Vagina (tissue), 2 donors: ENCODE measurements around the gene CISH. TPM values are rescaled to one million over a fixed set of nuclear protein-coding genes. Genes with fewer than 3 reads are reported as not detected.
A peak's percentile ranks its signal among the peaks of the same experiment; 100 is the strongest.

Experiments used
- DNase-seq, 2 donors: peaks; one replicate each; pipeline ENCODE4 v3.0.0-alpha.2; 2017; ENCODE audit errors: extremely low spot score in 2 of 2
- H3K27ac ChIP-seq: fragments of 200-600 bp; sonication (generic); one replicate; pipeline ENCODE4 v1.5.1; 2019
- H3K27me3 ChIP-seq: fragments of 200-600 bp; sonication (generic); one replicate; pipeline ENCODE4 v1.5.1; 2019
- H3K36me3 ChIP-seq, 2 donors: fragments of 200-600 bp; sonication (generic); one replicate each; pipeline ENCODE4 v1.5.1; 2017 to 2019
- H3K4me1 ChIP-seq: fragments of 200-600 bp; sonication (generic); one replicate; pipeline ENCODE4 v1.5.1; 2019
- H3K4me3 ChIP-seq, 2 donors: fragments of 200-600 bp; sonication (generic); 1 replicate in 1 of 2; 2 replicates in 1 of 2; pipeline ENCODE4 v1.5.1; 2016 to 2019
- H3K9me3 ChIP-seq: fragments of 200-600 bp; sonication (generic); one replicate; pipeline ENCODE4 v1.5.1; 2019
- POLR2A ChIP-seq, 2 donors: fragments of 450-650 bp; IDR thresholded peaks; one replicate each; pipeline ENCODE4 v1.6.1; 2017; ENCODE audit warnings: antibody characterized with exemption in 2 of 2, mild to moderate bottlenecking in 2 of 2, moderate library complexity in 2 of 2
- POLR2AphosphoS5 ChIP-seq, 2 donors: sonication (generic); formaldehyde crosslinking; IDR thresholded peaks; one replicate each; pipeline ENCODE4 v1.9.0; 2017; ENCODE audit warnings: antibody characterized with exemption in 2 of 2, mild to moderate bottlenecking in 2 of 2, low read depth in 1 of 2; ENCODE audit not compliant: insufficient read depth in 1 of 2
- intact Hi-C: fragments of 100-400 bp; cut with DNase I; formaldehyde crosslinking; loops from one replicate; pipeline ENCODE4 v1.15.1; 2023
- total RNA-seq: library from RNA; depleted of rRNA; stranded (reverse); fragments of >200 nt; gene quantifications from one replicate; pipeline ENCODE4 v1.2.3, GENCODE V29; 2016
- TF ChIP-seq, protein P1 (sequence below), 3 experiments: fragments of 450-650 bp in 2 of 3; fragments of 200-600 bp in 1 of 3; sonication (generic) in 1 of 3; IDR thresholded peaks; one replicate each; pipeline ENCODE4 v1.5.1; 2017 to 2019; ENCODE audit warnings: antibody characterized with exemption in 3 of 3, mild to moderate bottlenecking in 2 of 3, moderate library complexity in 2 of 3

Gene CISH
- total RNA-seq, 1 donor from 2014 or later: 21.9 TPM

DNA sequence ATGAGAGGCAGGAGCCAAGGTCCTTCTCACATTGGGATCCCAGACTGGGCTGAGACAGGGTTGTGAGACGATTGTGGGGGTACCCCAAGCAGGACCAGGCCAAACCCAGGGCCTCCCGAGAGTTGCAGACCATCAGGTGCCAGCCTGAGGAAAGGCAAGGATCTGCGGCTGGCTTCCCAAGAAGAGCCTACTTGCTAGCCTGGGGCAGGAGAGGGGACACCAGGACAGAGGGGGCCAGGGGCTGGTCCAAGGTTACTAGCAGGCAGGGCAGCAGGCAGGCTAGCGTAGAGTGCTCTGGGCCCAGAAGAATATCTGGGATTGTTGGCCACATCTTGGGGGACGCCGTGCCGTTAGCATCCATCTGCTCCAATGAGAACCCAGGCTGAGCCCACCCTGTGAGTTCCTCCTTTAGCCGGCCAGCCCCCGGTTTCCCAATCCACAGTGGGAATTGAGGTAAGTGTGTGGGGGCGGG lies 546 bp downstream of the CISH start:
- H3K4me1 ChIP-seq: peaks cover 69% of the 10 kb centered on the region
- intact Hi-C loops: no loop called here
- peak overlapping the region; percentile 91 for H3K27ac ChIP-seq
- H3K4me3 ChIP-seq: peak overlapping the region; percentile 79 to 89
- DNase-seq: no peak
- H3K27me3 ChIP-seq: no peaks in the 10 kb centered on the region
- H3K9me3 ChIP-seq: no peaks in the 10 kb centered on the region
- TF ChIP-seq POLR2A (IDR thresholded peaks at IDR 0.05) (no peak), POLR2AphosphoS5 (IDR thresholded peaks at IDR 0.05; ENCODE audit: insufficient read depth in 1 of 2, low read depth in 1 of 2) (no peak)
- TF ChIP-seq, protein P1, sequence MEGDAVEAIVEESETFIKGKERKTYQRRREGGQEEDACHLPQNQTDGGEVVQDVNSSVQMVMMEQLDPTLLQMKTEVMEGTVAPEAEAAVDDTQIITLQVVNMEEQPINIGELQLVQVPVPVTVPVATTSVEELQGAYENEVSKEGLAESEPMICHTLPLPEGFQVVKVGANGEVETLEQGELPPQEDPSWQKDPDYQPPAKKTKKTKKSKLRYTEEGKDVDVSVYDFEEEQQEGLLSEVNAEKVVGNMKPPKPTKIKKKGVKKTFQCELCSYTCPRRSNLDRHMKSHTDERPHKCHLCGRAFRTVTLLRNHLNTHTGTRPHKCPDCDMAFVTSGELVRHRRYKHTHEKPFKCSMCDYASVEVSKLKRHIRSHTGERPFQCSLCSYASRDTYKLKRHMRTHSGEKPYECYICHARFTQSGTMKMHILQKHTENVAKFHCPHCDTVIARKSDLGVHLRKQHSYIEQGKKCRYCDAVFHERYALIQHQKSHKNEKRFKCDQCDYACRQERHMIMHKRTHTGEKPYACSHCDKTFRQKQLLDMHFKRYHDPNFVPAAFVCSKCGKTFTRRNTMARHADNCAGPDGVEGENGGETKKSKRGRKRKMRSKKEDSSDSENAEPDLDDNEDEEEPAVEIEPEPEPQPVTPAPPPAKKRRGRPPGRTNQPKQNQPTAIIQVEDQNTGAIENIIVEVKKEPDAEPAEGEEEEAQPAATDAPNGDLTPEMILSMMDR (IDR thresholded peaks at IDR 0.05): peak in 1 of 3 experiments; percentile 13
- peaks cover 0 to 10% of the 10 kb centered on the region in 2 donors for H3K36me3 ChIP-seq

DNA sequence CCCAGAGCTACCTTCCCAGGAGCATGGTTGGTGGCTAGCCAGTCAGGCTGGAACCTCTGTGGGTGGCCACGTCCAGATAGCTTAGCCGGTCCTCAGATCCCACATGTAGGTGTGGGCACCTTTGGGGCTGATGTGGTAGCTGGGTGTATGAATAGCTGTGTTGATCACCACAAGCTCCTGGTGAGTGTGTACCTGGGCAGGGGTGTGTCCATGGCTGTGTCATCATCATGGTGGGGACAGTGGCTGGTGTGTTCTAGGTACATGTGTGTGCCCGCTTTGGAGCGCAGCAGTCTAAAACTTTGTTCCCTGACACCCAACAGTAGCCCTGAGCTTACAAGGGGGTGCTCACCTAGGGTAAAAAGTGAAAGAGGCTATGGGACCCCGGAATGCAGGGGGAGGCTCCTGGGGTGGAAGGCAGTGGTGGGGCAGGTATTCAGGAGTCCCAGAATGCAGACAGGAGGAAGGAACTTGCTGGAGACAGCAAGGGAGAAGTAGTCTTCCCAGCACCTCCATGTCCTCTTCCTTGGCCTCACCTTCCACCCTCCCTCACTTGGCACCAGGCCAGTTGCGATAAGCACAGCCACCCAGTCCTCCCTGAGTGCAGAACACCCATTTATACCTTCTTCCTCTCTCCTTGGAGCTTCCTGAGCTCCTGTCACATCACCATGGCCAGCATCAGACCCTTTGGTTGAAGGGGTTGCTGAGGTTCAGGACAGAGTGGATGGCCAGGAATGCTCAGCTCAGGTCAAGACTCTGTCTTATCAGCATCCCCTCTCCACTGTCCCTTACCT lies 1.2 kb downstream of the CISH start:
- TF ChIP-seq, protein P1 (IDR thresholded peaks at IDR 0.05): no peak
- TF ChIP-seq POLR2AphosphoS5 (IDR thresholded peaks at IDR 0.05; ENCODE audit: insufficient read depth in 1 of 2, low read depth in 1 of 2): peak in 1 of 2 donors; percentile 8
- no peak for DNase-seq
- intact Hi-C loops: no loop called here
- H3K4me1 ChIP-seq: peaks cover 71% of the 10 kb centered on the region
- peaks cover 0 to 10% of the 10 kb centered on the region in 2 donors for H3K36me3 ChIP-seq
- H3K4me3 ChIP-seq: peak overlapping the region; percentile 79 to 89
- peak overlapping the region; percentile 91 for H3K27ac ChIP-seq
- no peaks in the 10 kb centered on the region for H3K27me3 ChIP-seq
- H3K9me3 ChIP-seq: no peaks in the 10 kb centered on the region

DNA sequence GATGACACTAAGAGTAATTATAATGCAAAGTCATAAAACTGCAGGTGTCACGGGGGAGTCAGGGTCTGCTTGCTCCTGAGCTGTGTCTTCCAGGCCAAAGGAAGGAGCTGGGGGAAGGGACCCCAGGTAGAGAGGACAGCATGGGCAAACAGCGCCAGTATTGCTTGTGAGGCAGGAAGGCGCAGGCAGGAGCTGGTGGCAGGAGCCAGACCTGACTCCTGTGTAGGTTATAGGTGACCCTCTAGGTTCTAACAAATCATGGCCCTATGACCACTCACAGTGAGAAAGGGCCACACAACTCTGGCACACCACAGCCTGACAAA lies 1.9 kb downstream of the CISH start:
- H3K36me3 ChIP-seq: peaks cover 0 to 10% of the 10 kb centered on the region in 2 donors
- intact Hi-C loops: no loop called here
- DNase-seq: no peak
- peaks cover 77% of the 10 kb centered on the region for H3K4me1 ChIP-seq
- no peaks in the 10 kb centered on the region for H3K9me3 ChIP-seq
- peak overlapping the region; percentile 79 to 89 for H3K4me3 ChIP-seq
- H3K27ac ChIP-seq: peak overlapping the region; percentile 91
- no peaks in the 10 kb centered on the region for H3K27me3 ChIP-seq
- TF ChIP-seq POLR2A (IDR thresholded peaks at IDR 0.05) (no peak), POLR2AphosphoS5 (IDR thresholded peaks at IDR 0.05; ENCODE audit: insufficient read depth in 1 of 2, low read depth in 1 of 2) (no peak)
- TF ChIP-seq, protein P1 (IDR thresholded peaks at IDR 0.05): no peak

DNA sequence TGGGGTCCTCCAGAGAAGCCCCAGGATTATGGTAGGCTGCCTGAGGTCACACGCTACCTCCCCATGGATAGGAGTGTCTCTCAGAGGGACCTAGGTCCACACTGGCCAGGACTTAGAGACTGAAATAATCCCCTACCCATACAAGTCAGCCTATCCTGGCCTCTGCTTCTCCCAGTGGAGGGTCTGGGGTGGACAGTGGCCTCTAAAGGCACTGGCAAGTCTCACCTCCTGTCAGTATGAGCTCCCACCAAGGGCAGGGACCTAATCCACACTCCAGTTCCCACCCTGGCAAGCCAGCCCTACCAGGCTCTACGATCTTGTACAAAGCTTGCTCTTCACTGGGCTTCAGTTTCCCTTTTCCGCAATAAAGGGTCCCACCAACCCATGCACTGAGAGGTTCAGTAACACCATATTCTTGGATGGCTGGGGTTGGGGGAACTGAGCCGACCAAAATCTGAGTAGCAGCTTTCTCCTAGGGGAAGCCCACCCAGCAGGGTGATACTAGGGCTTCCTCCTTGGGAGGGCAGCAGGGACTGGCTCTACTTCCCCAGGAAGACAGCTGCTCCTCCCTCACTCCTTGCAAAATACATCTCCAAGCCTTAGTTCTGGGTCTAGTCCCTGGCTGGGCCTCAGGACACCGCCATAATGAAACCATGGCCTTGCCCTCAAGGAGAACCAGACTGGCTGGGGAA lies 2.4 kb downstream of the CISH start:
- DNase-seq: no peak
- H3K36me3 ChIP-seq: peaks cover 0 to 10% of the 10 kb centered on the region in 2 donors
- TF ChIP-seq POLR2A (IDR thresholded peaks at IDR 0.05): no peak
- TF ChIP-seq POLR2AphosphoS5 (IDR thresholded peaks at IDR 0.05; ENCODE audit: insufficient read depth in 1 of 2, low read depth in 1 of 2): no peak
- TF ChIP-seq, protein P1 (IDR thresholded peaks at IDR 0.05): no peak
- peak overlapping the region; percentile 91 for H3K27ac ChIP-seq
- peaks cover 82% of the 10 kb centered on the region for H3K4me1 ChIP-seq
- H3K9me3 ChIP-seq: no peaks in the 10 kb centered on the region
- peak overlapping the region; percentile 79 to 89 for H3K4me3 ChIP-seq
- intact Hi-C loops: no loop called here
- H3K27me3 ChIP-seq: no peaks in the 10 kb centered on the region
